GM21528 (cell line): ENCODE results near the gene FCHSD2.
A peak's percentile ranks its signal among the peaks of the same experiment; 100 is the strongest.

Experiments used
- ATAC-seq: cut with Tn5 transposase; IDR thresholded peaks from one replicate; pipeline ENCODE4 v1.9.1; 2021; ENCODE audit warnings: mild to moderate bottlenecking, moderate library complexity; ENCODE audit not compliant: unreplicated experiment, low FRiP score

FCHSD2 gene

GRCh38 chr11:73173755-73174494 is 31.8 kb upstream of the FCHSD2 start:
- ATAC-seq = no peak

DNA sequence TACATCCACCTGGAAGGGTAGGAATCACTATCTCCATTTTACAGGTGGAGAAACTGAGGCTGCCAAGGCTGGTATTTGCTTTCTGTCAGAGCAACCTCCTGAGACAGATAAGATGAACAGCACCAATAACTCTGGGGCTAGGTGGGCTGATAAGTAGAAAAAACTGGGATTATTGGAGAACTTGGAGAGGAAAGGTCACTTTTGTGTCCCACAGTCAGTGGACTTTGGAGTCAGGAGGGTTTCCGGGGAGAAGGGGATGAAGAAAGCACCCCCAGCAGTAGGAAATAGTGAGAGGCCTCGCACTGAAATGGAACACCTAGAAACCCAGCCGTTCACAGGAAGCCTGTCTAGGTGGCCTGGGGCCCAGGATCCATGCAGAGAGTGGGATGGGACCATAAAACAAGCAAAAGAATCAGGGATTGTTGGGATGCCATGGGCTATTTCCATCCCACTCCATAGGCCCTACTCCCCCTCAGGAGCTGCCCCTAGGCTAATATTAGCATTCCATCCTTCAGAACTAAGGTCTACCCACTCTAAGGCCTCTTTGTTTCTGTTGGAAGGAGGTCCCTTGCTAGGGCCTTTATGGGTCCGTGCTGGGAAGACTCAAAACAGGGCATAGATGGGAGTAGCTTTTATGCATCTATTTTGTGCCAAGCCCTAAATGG is 31.0 kb upstream of the FCHSD2 start:
- no peak for ATAC-seq

DNA sequence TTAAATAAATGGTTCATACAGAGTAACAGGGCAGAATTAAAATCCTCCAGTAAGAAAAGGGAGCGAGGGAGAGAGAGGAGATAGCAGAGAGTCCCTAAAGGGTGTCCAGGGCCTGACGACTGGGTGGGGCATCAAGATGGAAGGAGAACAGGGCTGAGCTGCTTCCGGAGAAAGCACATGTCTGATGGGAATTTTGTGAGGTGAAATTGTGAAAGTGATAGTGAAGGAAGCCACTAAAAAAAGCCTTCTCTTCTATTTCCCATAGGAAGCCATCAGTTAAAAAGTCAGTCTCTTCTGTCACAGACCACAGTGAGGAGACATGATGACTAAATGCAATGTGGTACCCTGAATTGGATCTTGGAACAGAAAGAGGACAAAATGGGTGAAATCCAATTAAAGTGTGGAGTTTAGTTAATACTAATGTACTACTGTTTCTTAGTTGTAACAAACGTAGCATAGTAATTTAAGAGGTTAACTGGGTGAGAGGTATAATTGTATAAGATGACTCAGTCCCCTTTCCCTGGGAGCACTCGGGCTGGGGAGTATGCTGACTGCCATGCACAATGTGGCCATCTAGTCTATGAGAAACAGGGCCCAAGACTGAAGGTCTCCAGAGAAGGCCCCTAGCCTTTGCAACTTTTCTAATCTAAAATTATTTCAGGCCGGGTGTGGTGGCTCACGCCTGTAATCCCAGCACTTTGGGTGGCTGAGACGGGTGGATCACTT is 29.5 kb upstream of the FCHSD2 start:
- no peak for ATAC-seq

- ATAC-seq = no peak
Measured at GRCh38 chr11:73170140-73170539, 28.0 kb upstream of the FCHSD2 start.

- ATAC-seq = no peak
Measured at GRCh38 chr11:73168925-73169579, 26.9 kb upstream of the FCHSD2 start.

DNA sequence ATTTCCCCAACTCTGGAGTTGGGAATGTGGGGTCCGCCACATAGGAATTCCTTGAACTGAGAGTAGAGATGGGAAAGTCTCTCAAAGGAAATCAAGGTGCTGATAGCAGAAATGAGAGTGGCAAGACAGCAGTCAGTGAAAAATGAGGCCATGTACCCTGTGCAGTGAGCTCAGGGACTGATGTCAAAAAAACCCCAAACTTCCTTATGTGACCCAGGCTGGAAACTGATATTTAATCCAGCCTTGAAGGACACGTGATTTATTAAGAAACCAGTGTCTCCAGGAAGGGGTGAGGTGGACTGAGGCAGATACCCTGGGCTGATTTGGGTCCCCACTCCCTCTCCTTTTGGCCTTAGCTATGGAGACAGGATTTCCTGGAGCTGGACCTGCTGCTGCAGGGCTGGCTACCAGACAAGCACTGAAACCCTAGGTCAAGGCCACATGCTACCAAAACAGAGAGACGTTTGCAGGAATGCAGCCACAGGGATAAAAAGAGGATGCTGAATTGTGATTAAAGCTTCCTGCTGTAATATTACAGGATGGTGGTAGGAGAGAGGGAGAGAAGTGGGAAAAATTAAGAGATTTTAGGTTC is 25.3 kb upstream of the FCHSD2 start:
- ATAC-seq = no peak

DNA sequence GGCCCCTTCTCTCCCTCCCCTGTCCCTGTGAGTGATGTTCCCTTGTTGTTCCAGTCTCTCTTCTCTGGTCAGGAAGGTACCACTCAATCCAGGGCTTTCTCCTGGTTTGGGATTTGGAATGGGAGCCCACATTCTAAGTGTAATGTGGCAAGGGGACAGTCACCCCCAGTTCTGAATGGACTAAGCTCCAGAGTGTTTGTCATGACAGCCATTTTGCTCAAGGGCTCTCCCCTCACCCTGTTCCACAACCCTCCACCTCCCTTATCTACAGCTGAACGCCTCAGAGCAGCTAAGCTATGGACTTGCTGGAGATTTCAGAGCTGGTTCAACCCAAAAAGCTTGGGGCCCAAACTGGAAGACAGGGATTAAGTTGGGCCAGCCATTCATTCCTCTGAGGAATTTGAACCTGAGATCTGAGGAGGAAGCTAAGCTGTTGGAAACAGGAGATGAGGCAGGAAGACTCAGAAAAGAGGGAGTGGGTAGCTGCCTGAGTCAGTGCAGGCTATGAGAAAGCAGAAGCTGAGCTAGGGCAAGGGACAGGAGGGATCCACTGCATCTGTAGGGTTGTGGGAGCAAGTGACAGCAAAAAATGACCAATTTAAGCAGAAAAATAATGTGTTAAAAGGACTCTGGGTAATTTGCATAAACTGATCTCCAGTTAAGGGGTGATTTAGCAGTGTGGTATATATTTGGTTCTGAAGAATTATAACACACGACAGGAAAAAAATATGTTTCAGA is 22.9 kb upstream of the FCHSD2 start:
- no peak for ATAC-seq

DNA sequence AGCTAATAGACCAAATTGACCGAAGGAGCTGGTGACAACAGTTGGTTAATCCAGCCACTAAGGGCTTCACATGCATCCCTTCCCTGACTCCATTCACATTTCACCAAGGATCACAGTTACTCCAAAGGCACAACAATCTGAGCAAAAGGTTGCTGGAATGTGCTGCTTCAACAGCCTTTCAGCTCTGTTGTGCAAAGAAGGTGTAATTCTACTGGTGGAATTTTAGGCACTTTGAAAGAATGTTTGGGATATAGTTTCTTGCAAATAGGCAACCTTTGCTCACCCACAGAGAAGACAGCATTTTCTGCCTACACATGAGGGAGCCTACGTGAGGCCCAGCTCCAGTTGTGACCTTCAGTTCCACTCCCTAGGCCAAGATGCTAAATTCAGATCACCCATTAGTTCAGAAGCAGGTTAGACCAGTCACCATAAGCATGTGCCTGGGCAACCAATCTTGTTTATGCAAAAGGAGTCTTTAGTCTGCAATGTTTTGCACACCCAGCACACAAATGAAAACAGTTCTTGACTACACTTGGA is 21.6 kb upstream of the FCHSD2 start:
- no peak for ATAC-seq

- ATAC-seq = no peak
Measured at GRCh38 chr11:73162196-73162740, 20.1 kb upstream of the FCHSD2 start.

GRCh38 chr11:73160005-73160760 is 18.1 kb upstream of the FCHSD2 start:
- no peak for ATAC-seq

DNA sequence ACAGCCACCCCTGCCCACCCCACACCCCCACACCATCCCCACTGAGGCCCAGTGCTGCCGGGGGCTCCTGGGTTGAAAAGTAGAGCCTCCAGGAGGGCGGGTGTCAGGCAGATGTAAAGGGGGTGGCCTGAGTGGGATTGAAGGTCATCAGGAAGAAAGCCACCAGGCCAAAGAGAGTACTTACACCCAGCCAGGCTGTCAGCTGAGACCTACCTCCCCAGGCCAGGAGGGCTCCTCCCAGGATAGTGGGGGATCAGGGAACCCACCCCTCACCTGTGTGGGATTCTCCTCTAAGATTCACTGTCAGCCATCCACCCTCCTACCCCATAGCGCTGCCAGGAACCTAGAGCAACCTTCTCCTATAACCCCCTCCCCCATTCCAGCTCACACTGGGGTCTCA is 17.2 kb upstream of the FCHSD2 start:
- ATAC-seq = no peak

DNA sequence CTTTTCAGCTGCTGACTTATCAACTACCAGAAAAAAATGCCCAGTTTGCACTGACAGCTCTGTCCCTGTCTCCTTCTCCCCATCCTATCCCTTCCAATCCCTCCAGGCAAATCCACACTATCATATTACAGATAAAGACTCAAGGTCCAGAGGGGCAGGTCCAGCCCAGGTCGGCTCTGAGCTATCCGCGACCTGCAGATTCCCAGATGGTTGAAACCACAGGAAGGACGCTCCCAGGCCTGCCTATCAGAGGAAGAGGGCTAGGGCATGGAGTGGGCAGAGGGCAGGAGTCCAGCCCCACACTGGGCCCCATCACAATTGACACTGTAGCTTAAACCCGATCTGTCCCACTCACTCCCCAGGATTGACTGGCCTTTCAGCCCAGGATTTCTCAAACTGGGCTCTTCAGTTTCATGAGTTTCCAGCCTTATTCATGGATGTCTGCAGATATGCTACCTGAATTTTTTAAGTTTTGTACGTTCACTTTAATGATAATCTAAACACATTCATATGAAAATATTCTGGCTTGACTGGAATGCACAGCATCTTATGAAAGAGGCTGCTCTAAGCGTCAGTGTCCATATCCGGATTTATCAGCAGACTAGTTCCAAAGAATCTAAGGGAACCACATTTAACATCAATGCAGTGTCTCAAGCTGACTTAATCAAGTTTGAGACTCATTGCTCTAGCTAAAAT is 16.4 kb upstream of the FCHSD2 start:
- no peak for ATAC-seq

GRCh38 chr11:73157101-73158010 is 15.2 kb upstream of the FCHSD2 start:
- no peak for ATAC-seq

DNA sequence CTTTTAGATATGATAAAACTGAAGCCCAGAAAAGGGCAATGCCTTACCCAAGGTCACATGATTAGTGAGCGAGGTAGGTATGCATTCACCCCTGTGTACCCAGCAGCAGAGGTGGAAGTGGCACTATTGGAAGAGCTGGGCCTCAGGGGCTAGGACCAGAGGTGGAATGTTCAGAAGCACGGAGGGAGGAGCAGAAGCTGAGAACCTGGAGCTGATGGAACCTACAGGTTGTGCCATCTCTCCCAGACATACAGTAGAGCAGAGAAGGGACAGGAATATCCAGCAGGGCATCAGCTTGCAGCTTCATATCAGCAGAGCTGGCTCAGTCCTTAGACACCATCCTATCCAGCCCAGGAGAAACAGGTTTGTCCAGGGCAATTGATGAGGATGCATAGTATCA is 14.6 kb upstream of the FCHSD2 start:
- no peak for ATAC-seq

DNA sequence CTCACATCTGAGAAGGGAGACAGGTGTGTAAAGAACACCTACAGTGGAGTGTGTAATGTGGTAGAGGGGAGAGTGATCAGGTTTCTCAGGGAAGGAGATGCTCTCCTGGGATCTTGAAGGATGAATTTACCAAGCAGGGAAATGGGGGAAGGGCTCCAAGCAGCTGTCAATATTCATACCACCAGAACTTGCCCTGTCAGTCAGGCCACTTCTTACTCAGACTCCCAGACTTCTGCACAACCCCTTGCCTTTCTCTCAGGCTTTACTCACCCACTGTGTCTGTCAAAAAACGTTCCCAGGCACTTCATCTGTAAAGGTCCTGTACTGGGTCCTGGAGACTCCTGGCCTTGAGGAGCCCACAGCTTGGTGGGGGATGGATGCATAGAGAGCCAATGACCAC is 14.0 kb upstream of the FCHSD2 start:
- ATAC-seq = no peak

DNA sequence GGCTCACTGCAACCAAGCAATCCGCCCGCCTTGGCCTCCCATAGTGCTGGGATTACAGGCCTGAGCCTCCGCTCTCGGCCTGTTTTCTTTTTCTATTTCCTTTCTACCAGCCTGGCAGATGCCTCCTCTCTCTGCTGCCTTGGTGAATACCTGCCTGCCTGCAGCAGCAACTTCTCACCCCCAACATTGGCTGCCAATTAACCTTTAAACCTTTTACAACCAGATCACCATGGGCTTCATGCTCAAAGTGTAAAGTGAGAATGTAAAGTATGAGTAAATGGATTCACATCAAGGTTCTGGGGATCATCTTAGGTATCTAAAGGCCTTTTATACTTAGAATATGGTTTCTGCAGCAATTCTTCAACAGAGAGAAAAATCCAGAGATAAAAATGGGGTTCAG is 13.0 kb upstream of the FCHSD2 start:
- ATAC-seq = no peak

GRCh38 chr11:73154178-73154577 is 12.1 kb upstream of the FCHSD2 start:
- ATAC-seq = peak; percentile 43
